ENCODE measurements around the gene PAH.

GRCh38 chr12:102920271-102920670 lies 3.2 kb upstream of the PAH start:
- no peak for TF ChIP-seq CTCF (IDR thresholded peaks at IDR 0.05)
- TF ChIP-seq POLR2A (IDR thresholded peaks at IDR 0.05) = no peak

Data from thyroid gland (tissue), 4 donors.